ENCODE data around the gene EEF1E1.

Gene EEF1E1

GRCh38 chr6:8102122-8102958, at the start of gene EEF1E1:
Gene EEF1E1, minus strand, starts transcription at chr6:8102548. Its CDS starts 27 bp downstream, at chr6:8102521.
- peak; percentile 82 for DNase-seq

- DNase-seq: no peak
These were observed 47.0 kb upstream of the EEF1E1 start for GRCh38 chr6:8149350-8149749.

- no peak for DNase-seq
These were observed 41.6 kb upstream of the EEF1E1 start for GRCh38 chr6:8143945-8144344.

GRCh38 chr6:8139451-8139850, 37.1 kb upstream of the EEF1E1 start:
- DNase-seq: no peak

GRCh38 chr6:8137529-8137939, 35.2 kb upstream of the EEF1E1 start:
- no peak for DNase-seq

GRCh38 chr6:8135276-8135675, 32.9 kb upstream of the EEF1E1 start:
- no peak for DNase-seq

GRCh38 chr6:8132130-8132529, 29.8 kb upstream of the EEF1E1 start:
- DNase-seq: no peak

GRCh38 chr6:8131265-8131897, 29.0 kb upstream of the EEF1E1 start:
- DNase-seq: peak; percentile 19

GRCh38 chr6:8130399-8130798, 28.1 kb upstream of the EEF1E1 start:
- no peak for DNase-seq

GRCh38 chr6:8123236-8123635, 20.9 kb upstream of the EEF1E1 start:
- no peak for DNase-seq

- no peak for DNase-seq
These were observed 12.6 kb upstream of the EEF1E1 start for GRCh38 chr6:8114956-8115355.

- DNase-seq: no peak
These were observed 10.8 kb upstream of the EEF1E1 start for GRCh38 chr6:8113131-8113654.

- DNase-seq: no peak
These were observed 8.4 kb upstream of the EEF1E1 start for GRCh38 chr6:8110725-8111124.

GRCh38 chr6:8110117-8110721, 7.9 kb upstream of the EEF1E1 start:
- no peak for DNase-seq

- DNase-seq: no peak
These were observed 6.6 kb upstream of the EEF1E1 start for GRCh38 chr6:8108759-8109539.

- no peak for DNase-seq
These were observed 5.8 kb upstream of the EEF1E1 start for GRCh38 chr6:8108031-8108660.

GRCh38 chr6:8105791-8106190, 3.4 kb upstream of the EEF1E1 start:
- DNase-seq: no peak

- DNase-seq: no peak
These were observed 1.4 kb upstream of the EEF1E1 start for GRCh38 chr6:8103726-8104125.

- DNase-seq: no peak
These were observed 2.0 kb downstream of the EEF1E1 start for GRCh38 chr6:8100159-8100854.

GRCh38 chr6:8090650-8091049, 11.7 kb downstream of the EEF1E1 start:
- DNase-seq: no peak

GRCh38 chr6:8088886-8089285, 13.5 kb downstream of the EEF1E1 start:
- no peak for DNase-seq

Data from GF-D8 (cell line).